H1 (cell line): Measurements from ENCODE around the gene GLI1. TPM values are rescaled to one million over a fixed set of nuclear protein-coding genes. Genes with fewer than 3 reads are reported as not detected.
A peak's percentile ranks its signal among the peaks of the same experiment; 100 is the strongest.

ENCODE experiments used
- CTCF ChIA-PET: fragments of 300-600 bp; sonication (Branson Sonifier 250); formaldehyde crosslinking; loops from one replicate; lab custom pipeline; 2021; ENCODE audit not compliant: partially characterized antibody; lab: Charles Lee
- POLR2A ChIA-PET: fragments of 300-600 bp; sonication (Branson Sonifier 250); formaldehyde crosslinking; loops from one replicate; lab custom pipeline; 2021; ENCODE audit warnings: inconsistent platforms; ENCODE audit not compliant: partially characterized antibody; lab: Charles Lee
- DNase-seq, 2 experiments: peaks; one replicate each; pipeline versions ENCODE4 v3.0.0 to v3.0.0-alpha.2; 2010 to 2022; ENCODE audit warnings: low spot score in 2 of 2, low read depth in 1 of 2, mixed read lengths in 1 of 2
- FAIRE-seq: peaks from 2 replicates; lab custom pipeline; 2011; peaks lifted over from hg19 to GRCh38; lab: Jason Lieb, UNC
- H2AFZ ChIP-seq: 2 replicates; pipeline ENCODE4 v1.8.1; 2012; ENCODE audit warnings: low read length, inconsistent platforms
- H2AK5ac ChIP-seq: 2 replicates; pipeline ENCODE4 v1.6.1; 2013; ENCODE audit warnings: low read depth, low read length
- H2BK120ac ChIP-seq: replicated peaks from 2 replicates; pipeline ENCODE3; 2013; ENCODE audit warnings: low read depth, low read length, inconsistent platforms
- H2BK12ac ChIP-seq: 2 replicates; pipeline ENCODE4 v1.6.1; 2013; ENCODE audit warnings: low read depth, low read length
- H2BK15ac ChIP-seq: 2 replicates; pipeline ENCODE4 v1.6.1; 2013; ENCODE audit warnings: low read length
- H2BK20ac ChIP-seq: 2 replicates; pipeline ENCODE4 v1.6.1; 2013; ENCODE audit warnings: low read length
- H2BK5ac ChIP-seq: 2 replicates; pipeline ENCODE4 v1.6.1; 2013; ENCODE audit warnings: low read depth, low read length
- H3K14ac ChIP-seq: 2 replicates; pipeline ENCODE4 v1.6.1; 2013; ENCODE audit warnings: inconsistent platforms; ENCODE audit not compliant: insufficient read length
- H3K18ac ChIP-seq: 2 replicates; pipeline ENCODE4 v1.6.1; 2013; ENCODE audit warnings: low read length; ENCODE audit errors: extremely low read depth
- H3K23ac ChIP-seq: 2 replicates; pipeline ENCODE4 v1.6.1; 2013; ENCODE audit warnings: inconsistent platforms; ENCODE audit not compliant: insufficient read length
- H3K23me2 ChIP-seq: 2 replicates; pipeline ENCODE4 v1.6.1; 2013; ENCODE audit warnings: low read depth, low read length
- H3K27ac ChIP-seq: 2 replicates; pipeline ENCODE4 v1.6.1; 2011; ENCODE audit warnings: low read depth, low read length, inconsistent platforms
- H3K27me3 ChIP-seq, 4 experiments: replicated peaks in 1 of 4; 1 replicate in 1 of 4; 2 replicates in 3 of 4; pipeline versions ENCODE4 v1.6.1 to v1.8.1; 2011 to 2013; ENCODE audit warnings: low read length in 3 of 4, mild to moderate bottlenecking in 3 of 4, inconsistent platforms in 2 of 4, mixed read lengths in 2 of 4, moderate library complexity in 1 of 4; ENCODE audit not compliant: control insufficient read depth in 3 of 4, insufficient read depth in 3 of 4; ENCODE audit errors: extremely low read depth in 1 of 4
- H3K36me3 ChIP-seq, 4 experiments: 2 replicates each; pipeline versions ENCODE4 v1.6.1 to v1.8.1; 2011 to 2013; ENCODE audit warnings: mild to moderate bottlenecking in 4 of 4, low read length in 3 of 4, moderate library complexity in 2 of 4, control low read depth in 1 of 4, inconsistent platforms in 1 of 4; ENCODE audit not compliant: insufficient read depth in 4 of 4, control insufficient read depth in 2 of 4
- H3K4ac ChIP-seq: replicated peaks from 2 replicates; pipeline ENCODE3; 2013; ENCODE audit warnings: low read length, low read depth, mixed read lengths, inconsistent platforms; ENCODE audit not compliant: insufficient read length
- H3K4me1 ChIP-seq, 4 experiments: replicated peaks in 1 of 4; 1 replicate in 1 of 4; 2 replicates in 3 of 4; pipeline versions ENCODE4 v1.6.1 to v1.8.1; 2011 to 2013; ENCODE audit warnings: low read length in 3 of 4, inconsistent platforms in 2 of 4, mixed read lengths in 1 of 4; ENCODE audit not compliant: insufficient read depth in 4 of 4, control insufficient read depth in 3 of 4
- H3K4me2 ChIP-seq, 2 experiments: 2 replicates each; pipeline versions ENCODE4 v1.6.1 to v1.8.1; 2011 to 2013; ENCODE audit warnings: low read depth in 2 of 2, low read length in 2 of 2, control low read depth in 1 of 2, inconsistent platforms in 1 of 2, mild to moderate bottlenecking in 1 of 2; ENCODE audit not compliant: insufficient read depth in 1 of 2
- H3K4me3 ChIP-seq, 4 experiments: fragments of 200-600, 300-600 bp in 1 of 4; sonication (generic), shearing (Covaris generic), sonication (Bioruptor Twin) in 1 of 4; 2 replicates each; pipeline versions ENCODE4 v1.5.1 to v1.8.1; 2011 to 2016; ENCODE audit warnings: low read length in 4 of 4, low read depth in 3 of 4, control low read depth in 2 of 4, inconsistent platforms in 2 of 4, mild to moderate bottlenecking in 2 of 4, mixed read lengths in 1 of 4, moderate library complexity in 1 of 4; ENCODE audit not compliant: insufficient read depth in 2 of 4; ENCODE audit errors: extremely low read depth in 1 of 4
- H3K56ac ChIP-seq: replicated peaks from 2 replicates; pipeline ENCODE3; 2013; ENCODE audit warnings: low read depth, mild to moderate bottlenecking, mixed read lengths, low read length, inconsistent platforms; ENCODE audit not compliant: insufficient read length
- H3K79me1 ChIP-seq: 2 replicates; pipeline ENCODE4 v1.6.1; 2013; ENCODE audit warnings: low read depth, low read length, control low read depth
- H3K79me2 ChIP-seq, 2 experiments: 2 replicates each; pipeline versions ENCODE4 v1.6.1 to v1.8.1; 2012 to 2013; ENCODE audit warnings: low read length in 2 of 2, mild to moderate bottlenecking in 2 of 2, inconsistent platforms in 1 of 2; ENCODE audit not compliant: insufficient read depth in 2 of 2, control insufficient read depth in 1 of 2
- H3K9ac ChIP-seq, 4 experiments: replicated peaks in 1 of 4; 1 replicate in 1 of 4; 2 replicates in 3 of 4; pipeline versions ENCODE4 v1.6.1 to v1.8.1; 2011 to 2013; ENCODE audit warnings: low read depth in 3 of 4, low read length in 3 of 4, control low read depth in 2 of 4, mild to moderate bottlenecking in 2 of 4, moderate library complexity in 2 of 4, inconsistent platforms in 1 of 4; ENCODE audit errors: extremely low read depth in 1 of 4
- H3K9me3 ChIP-seq, 2 experiments: 2 replicates each; pipeline versions ENCODE4 v1.6.1 to v1.8.1; 2012 to 2013; ENCODE audit warnings: mild to moderate bottlenecking in 2 of 2, moderate library complexity in 2 of 2, control low read depth in 1 of 2, inconsistent platforms in 1 of 2, low read depth in 1 of 2, low read length in 1 of 2, mixed read lengths in 1 of 2; ENCODE audit not compliant: insufficient read depth in 2 of 2
- H4K20me1 ChIP-seq, 2 experiments: replicated peaks in 1 of 2; 2 replicates each; pipeline versions ENCODE3 to v1.8.1; 2011 to 2013; ENCODE audit warnings: inconsistent platforms in 2 of 2, low read length in 2 of 2, mild to moderate bottlenecking in 1 of 2; ENCODE audit not compliant: insufficient read depth in 2 of 2, control insufficient read depth in 1 of 2
- H4K5ac ChIP-seq: 2 replicates; pipeline ENCODE4 v1.6.1; 2013; ENCODE audit warnings: low read length, low read depth, mixed read lengths, inconsistent platforms; ENCODE audit not compliant: insufficient read length
- H4K8ac ChIP-seq: 2 replicates; pipeline ENCODE4 v1.8.0; 2013; ENCODE audit warnings: mild to moderate bottlenecking, moderate library complexity, low read length, inconsistent platforms; ENCODE audit not compliant: insufficient read depth; ENCODE audit errors: extremely low read depth
- H4K91ac ChIP-seq: replicated peaks from 2 replicates; pipeline ENCODE3; 2013; ENCODE audit warnings: low read length, mixed read lengths, inconsistent platforms; ENCODE audit not compliant: insufficient read length
- BACH1 ChIP-seq: IDR thresholded peaks from 2 replicates; pipeline ENCODE4 v1.6.1; 2012; ENCODE audit warnings: low read length, improper control_type of control experiment
- GABPA ChIP-seq: IDR thresholded peaks from 2 replicates; pipeline ENCODE4 v1.6.1; 2011; ENCODE audit warnings: mild to moderate bottlenecking, low read length, moderate library complexity, borderline replicate concordance; ENCODE audit not compliant: insufficient read depth
- HDAC2 ChIP-seq, 2 experiments: fragments of 300-600 bp in 1 of 2; sonication (generic) in 1 of 2; IDR thresholded peaks; 2 replicates each; pipeline ENCODE4 v1.6.1; 2011 to 2012; ENCODE audit warnings: low read depth in 2 of 2, low read length in 2 of 2, mild to moderate bottlenecking in 2 of 2, moderate library complexity in 2 of 2, borderline replicate concordance in 1 of 2, inconsistent platforms in 1 of 2
- KDM5A ChIP-seq: fragments of 200-600 bp; IDR thresholded peaks from 2 replicates; pipeline ENCODE4 v1.7.1; 2012; ENCODE audit warnings: mild to moderate bottlenecking, low read length, inconsistent platforms, mixed read lengths
- MAX ChIP-seq: IDR thresholded peaks from 2 replicates; pipeline ENCODE4 v1.6.1; 2012; ENCODE audit warnings: inconsistent platforms
- POLR2A ChIP-seq, 2 experiments: IDR thresholded peaks; 1 replicate in 1 of 2; 2 replicates in 1 of 2; pipeline ENCODE4 v1.6.1; 2011; ENCODE audit warnings: low read depth in 2 of 2, low read length in 2 of 2, mild to moderate bottlenecking in 2 of 2; ENCODE audit errors: control extremely low read depth in 1 of 2
- POLR2AphosphoS5 ChIP-seq: IDR thresholded peaks from 2 replicates; pipeline ENCODE4 v1.6.1; 2011; ENCODE audit warnings: low read depth, low read length
- RFX5 ChIP-seq: IDR thresholded peaks from 2 replicates; pipeline ENCODE4 v1.6.1; 2011; ENCODE audit warnings: low read depth, low read length, improper control_type of control experiment, borderline replicate concordance
- SP4 ChIP-seq: IDR thresholded peaks from 2 replicates; pipeline ENCODE4 v1.6.1; 2012; ENCODE audit warnings: low read length, inconsistent platforms
- TAF1 ChIP-seq: IDR thresholded peaks from 2 replicates; pipeline ENCODE4 v1.6.1; 2011; ENCODE audit warnings: mild to moderate bottlenecking, low read depth, low read length
- TAF7 ChIP-seq: optimal IDR thresholded peaks from 2 replicates; pipeline ENCODE3; 2011; ENCODE audit warnings: low read depth, mild to moderate bottlenecking, inconsistent platforms, low read length, moderate library complexity, borderline replicate concordance
- TCF12 ChIP-seq: IDR thresholded peaks from 2 replicates; pipeline ENCODE4 v1.6.1; 2011; ENCODE audit warnings: low read depth, mild to moderate bottlenecking, low read length
- WGBS, 2 experiments: shearing (Covaris generic) in 1 of 2; methylation state at CpG; one replicate each; pipeline versions ENCODE4 v1.1.6 to v1.1.7; 2013 to 2015; ENCODE audit warnings: low lambda C conversion rate in 2 of 2, mixed read lengths in 2 of 2, inconsistent platforms in 1 of 2, low coverage in 1 of 2, missing lambda C conversion rate in 1 of 2; ENCODE audit not compliant: insufficient replicate concordance in 2 of 2, insufficient coverage in 1 of 2, insufficient read length in 1 of 2; ENCODE audit errors: extremely low coverage in 1 of 2, missing lambda C conversion rate in 1 of 2; 5-methylcytosine and 5-hydroxymethylcytosine counted together
- polyA plus RNA-seq, 7 experiments: library from polyadenylated mRNA; depleted of rRNA in 3 of 7; stranded (reverse) in 5 of 7; unstranded in 2 of 7; fragments of >200 nt in 5 of 7; fragments of 200-250 nt in 2 of 7; gene quantifications; 1 replicate in 5 of 7; 2 replicates in 1 of 7; 4 replicates in 1 of 7; pipeline versions ENCODE4 v1.2.1 to v1.2.3, GENCODE V29; 2011 to 2013; ENCODE audit warnings: missing spikeins in 2 of 7, mixed read lengths in 2 of 7
- total RNA-seq: library from RNA; stranded (reverse); fragmentation: NEBNext Ultra II Directional; extraction: Animal tissue kit (Norgen Biotek cat#: 25700); gene quantifications from 2 replicates; pipeline ENCODE4 v1.2.1, GENCODE V29; 2021

The GLI1 gene
- total and polyA plus RNA-seq, 2 of the 8 experiments (the other 6 are each of a cell fraction or from before 2014, with no cell fraction given) = 23.5 to 25.3 TPM

GRCh38 chr12:57461276-57461916, 1.8 kb downstream of the GLI1 start:
- peaks cover 0 to 16% of the 10 kb centered on the region in 2 experiments; a peak in 1 of 4 replicates for H3K79me2 ChIP-seq
- peak overlapping the region; percentile 28 for H3K4ac ChIP-seq
- ChIA-PET POLR2A (interaction anchor here (1.0 to 6.4 kb wide), 9 partner anchors 9 to 238 kb away, joined by 3 to 51 read pairs (median 4); partner anchors contain the start of gene SHMT2), CTCF (interaction anchor here (0.5 to 18.5 kb wide), 13 partner anchors 9 to 531 kb away, joined by 3 to 478 read pairs (median 4); partner anchors contain the start of genes ARHGAP9, MARS1 and STAC3)
- no peak overlapping the region for H2AFZ ChIP-seq
- H3K9ac ChIP-seq = peak overlapping the region in 3 of 4 experiments; percentile 72 to 83 (median 74); a peak in 6 of 7 replicates
- no peak overlapping the region for H2AK5ac ChIP-seq
- H4K91ac ChIP-seq = no peak overlapping the region
- DNase-seq (peak in 1 of 2 experiments; percentile 92), FAIRE-seq (no peak)
- H3K14ac ChIP-seq = no peak overlapping the region
- peak overlapping the region; percentile 90; the same call in 1 of the 2 replicates for H2BK12ac ChIP-seq
- peaks cover 0 to 12% (median 6%) of the 10 kb centered on the region in 4 experiments; a peak in 6 of 7 replicates for H3K4me1 ChIP-seq
- H3K79me1 ChIP-seq = no peaks in the 10 kb centered on the region
- peak overlapping the region; percentile 98 for H3K18ac ChIP-seq
- no peaks in the 10 kb centered on the region for H3K27me3 ChIP-seq
- no peaks in the 10 kb centered on the region for H4K20me1 ChIP-seq
- H3K56ac ChIP-seq = peak overlapping the region; percentile 37
- H4K8ac ChIP-seq = no peak overlapping the region
- WGBS, 2 experiments = 0% methylated on average over 10 of the region's 32 CpGs; no CpG with 5 or more reads in 1 of the 2 experiments
- no peak overlapping the region for H2BK15ac ChIP-seq
- no peak overlapping the region for H2BK120ac ChIP-seq
- H3K23ac ChIP-seq = no peak overlapping the region
- H3K4me2 ChIP-seq = peak overlapping the region; percentile 84 to 95
- H3K36me3 ChIP-seq = peaks cover 0 to 4% (median 1%) of the 10 kb centered on the region in 4 experiments; a peak in 4 of 8 replicates
- H3K23me2 ChIP-seq = peaks cover 4% of the 10 kb centered on the region; the same call in 1 of the 2 replicates
- H2BK20ac ChIP-seq = 0 out of 2 replicates have a peak overlapping the region, but pooled peaks have one; percentile 43
- H3K27ac ChIP-seq = peak overlapping the region; percentile 87
- H3K9me3 ChIP-seq = no peaks in the 10 kb centered on the region
- peak overlapping the region; percentile 98 for H2BK5ac ChIP-seq
- H3K4me3 ChIP-seq = peak overlapping the region; percentile 72 to 91 (median 86)
- peak overlapping the region; percentile 40 for H4K5ac ChIP-seq
- TF ChIP-seq TCF12 (0 out of 2 replicates have a peak, but pooled peaks have one; percentile 3), MAX (no peak), TAF7 (no peak), RFX5 (no peak), BACH1 (no peak), KDM5A (no peak), POLR2A (IDR thresholded peaks at IDR 0.05; ENCODE audit: control extremely low read depth in 1 of 2, low read depth in 2 of 2, low read length in 2 of 2) (peak in 1 of 2 experiments; percentile 8; a peak in 1 of 3 replicates), POLR2AphosphoS5 (no peak), GABPA (no peak), TAF1 (no peak; the same call in 1 of the 2 replicates), SP4 (peak; percentile 8; the same call in 1 of the 2 replicates), HDAC2 (IDR thresholded peaks at IDR 0.05; ENCODE audit: borderline replicate concordance in 1 of 2, low read depth in 2 of 2, low read length in 2 of 2) (no peak)
